GM18519 (cell line): Measurements from ENCODE around the gene GZMM.

Experiments
- ATAC-seq: cut with Tn5 transposase; IDR thresholded peaks from one replicate; pipeline ENCODE4 v1.9.1; 2021; ENCODE audit warnings: mild to moderate bottlenecking, moderate library complexity; ENCODE audit not compliant: unreplicated experiment, low FRiP score

The GZMM gene

DNA sequence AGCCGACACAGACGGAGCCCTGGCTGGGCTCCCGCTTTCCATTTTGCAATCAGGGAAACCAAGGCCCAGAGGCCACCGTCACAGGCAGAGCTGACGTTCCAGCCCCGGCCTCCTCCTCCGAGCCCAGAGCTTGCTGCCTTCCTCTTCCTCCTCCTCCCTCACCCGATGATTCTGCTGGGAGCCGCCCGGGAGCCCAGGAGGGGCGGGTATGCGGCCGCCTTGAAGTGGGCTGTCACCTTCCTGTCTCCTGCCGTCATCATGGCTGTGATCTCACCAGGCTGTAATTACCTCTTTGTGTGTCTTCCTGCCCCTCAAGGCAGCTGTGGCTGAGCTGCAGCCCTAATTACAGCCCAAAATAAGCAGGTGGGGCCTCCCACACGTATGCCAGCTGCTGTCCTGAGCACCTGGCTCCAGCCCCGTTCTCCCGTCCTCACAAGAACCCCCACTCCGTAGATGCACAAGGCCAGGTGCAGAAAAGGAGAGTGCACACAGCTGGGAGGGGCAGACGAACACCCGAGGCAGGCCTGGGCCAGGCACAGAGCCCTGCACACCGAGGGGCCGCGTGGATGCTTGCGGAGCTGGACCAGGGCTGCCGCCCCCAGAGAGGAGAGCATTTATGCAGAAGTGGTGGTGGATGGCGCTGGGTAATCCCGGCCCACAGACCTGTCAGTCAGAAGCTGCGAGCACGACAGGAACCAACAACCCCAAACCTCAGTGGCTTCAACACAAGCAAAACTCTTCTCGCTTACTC, 32.6 kb upstream of the GZMM start:
- ATAC-seq, result no peak

DNA sequence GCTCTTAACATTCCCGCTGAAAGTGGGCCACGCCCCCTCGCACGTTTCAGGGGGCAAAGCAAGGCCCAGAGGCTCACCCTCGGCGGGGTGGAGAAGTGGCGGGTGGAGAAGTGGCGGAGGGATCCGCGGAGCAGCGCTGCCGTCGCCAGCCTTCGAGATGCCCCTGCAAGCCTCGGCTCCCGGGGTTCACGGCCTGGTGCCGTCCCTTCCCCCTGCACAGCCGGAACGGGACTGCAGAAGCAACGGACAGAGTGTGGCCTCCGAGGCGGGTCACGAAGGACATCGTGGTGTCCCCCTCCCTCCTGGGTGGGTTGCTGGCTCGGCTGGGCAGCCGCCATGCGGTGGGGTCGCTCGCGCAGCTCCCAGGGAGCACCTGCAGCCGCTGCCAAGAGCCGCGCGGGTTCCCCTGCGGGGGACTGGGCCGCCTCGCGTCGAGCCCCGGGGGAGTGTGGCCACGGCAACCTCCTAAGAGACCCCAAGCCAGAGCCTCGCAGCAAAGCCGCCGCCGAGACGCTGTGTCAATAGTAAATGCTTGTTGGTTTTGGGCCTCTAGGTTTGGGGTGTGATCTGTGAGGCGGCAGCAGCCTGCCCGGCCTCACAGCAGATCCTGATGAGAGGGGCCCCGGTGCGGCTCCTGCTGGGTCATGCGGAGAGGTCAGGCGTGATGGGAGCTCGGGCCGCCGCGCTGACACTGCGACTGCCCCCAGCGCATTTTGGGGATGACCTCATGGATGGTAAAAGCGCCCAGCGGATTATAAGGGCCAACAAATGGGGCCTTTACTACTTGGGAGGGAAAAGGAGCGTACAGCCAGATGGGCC, 31.1 kb upstream of the GZMM start:
- no peak for ATAC-seq

DNA sequence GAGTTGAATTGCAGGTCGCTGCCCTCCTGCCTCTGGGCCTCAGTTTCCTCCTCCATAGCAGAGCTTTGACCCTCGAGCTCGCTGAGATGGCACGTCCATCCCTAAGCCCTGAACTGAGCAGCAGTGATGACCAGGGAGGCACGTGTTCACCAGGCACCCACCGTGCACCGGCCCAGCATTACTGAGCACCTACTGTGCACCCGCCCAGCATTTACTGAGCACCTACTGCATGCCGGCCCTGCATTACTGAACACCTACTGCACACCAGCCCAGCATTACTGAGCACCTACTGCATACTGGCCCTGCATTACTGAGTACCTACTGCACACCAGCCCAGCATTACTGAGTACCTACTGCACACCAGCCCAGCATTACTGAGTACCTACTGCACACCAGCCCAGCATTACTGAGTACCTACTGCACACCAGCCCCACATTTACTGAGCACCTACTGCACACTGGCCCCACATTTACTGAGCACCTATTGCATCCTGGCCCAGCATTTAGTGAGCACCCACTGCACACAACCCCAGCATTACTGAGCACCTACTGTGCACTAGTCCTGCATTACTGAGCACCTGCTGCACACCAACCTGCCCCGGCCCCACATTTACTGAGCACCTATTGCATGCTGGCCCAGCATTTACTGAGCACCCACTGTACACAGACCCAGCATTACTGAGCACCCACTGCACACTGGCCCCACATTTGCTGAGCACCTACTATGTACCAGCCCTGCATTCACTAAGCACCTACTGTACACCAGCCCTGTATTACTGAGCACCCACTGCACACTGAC, 30.3 kb upstream of the GZMM start:
- no peak for ATAC-seq

GRCh38 chr19:514166-514663, 29.6 kb upstream of the GZMM start:
- ATAC-seq, result no peak

DNA sequence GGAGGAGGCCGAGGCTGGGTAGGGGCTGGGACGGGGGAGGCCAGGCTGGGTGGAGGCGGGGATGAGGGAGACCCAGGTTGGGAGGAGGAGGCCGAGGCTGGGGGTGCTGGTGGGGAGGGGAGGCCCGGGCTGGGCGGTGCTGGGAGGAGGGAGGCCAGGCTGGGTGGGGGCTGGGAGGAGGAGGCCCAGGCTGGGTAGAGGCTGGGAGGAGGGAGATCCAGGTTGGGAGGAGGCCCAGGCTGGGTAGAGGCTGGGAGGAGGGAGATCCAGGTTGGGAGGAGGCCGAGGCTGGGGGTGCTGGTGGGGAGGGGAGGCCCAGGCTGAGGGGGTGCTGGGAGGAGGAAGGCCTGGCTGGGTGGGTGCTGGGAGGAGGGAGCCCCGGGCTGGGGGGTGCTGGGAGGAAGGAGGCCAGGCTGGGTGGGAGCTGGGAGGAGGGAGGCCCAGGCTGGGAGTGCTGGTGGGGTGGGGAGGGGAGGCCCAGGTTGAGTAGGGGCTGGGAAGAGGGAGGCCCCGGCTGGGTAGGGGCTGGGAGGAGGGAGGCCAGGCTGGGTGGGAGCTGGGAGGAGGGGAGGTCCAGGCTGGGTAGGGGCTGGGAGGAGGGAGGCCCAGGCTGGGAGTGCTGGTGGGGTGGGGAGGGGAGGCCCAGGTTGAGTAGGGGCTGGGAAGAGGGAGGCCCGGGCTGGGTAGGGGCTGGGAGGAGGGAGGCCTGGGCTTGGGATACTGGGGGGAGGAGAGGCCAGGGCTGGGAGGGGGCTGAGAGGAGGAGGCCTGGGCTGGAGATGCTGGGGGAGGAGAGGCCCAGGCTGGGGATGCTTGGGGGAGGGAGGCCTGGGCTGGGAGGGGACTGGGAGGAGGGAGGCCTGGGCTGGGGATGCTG, 25.9 kb upstream of the GZMM start:
- no peak for ATAC-seq

- ATAC-seq, result no peak
Observed at GRCh38 chr19:518598-519231, 25.1 kb upstream of the GZMM start.

DNA sequence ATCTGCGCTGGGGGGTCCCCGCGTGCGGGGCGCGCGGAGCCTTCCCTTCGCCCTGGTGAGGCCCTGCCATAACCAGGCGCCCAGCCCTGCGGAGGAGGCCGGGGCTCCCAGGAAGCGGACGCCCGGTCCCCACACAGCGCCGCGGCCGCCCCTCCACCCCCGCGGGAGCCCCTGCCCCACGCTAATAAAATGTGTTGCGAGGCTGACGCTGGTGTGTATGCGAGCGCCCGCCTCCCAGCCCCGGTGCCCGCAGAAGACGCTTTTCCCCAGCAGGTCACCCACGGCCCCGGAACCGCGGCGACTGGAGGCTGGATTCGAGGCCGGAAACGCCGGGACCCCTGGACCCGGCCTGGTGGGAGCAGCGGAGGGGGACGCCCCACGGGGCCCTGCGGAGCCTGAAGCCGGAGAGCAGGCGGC, 24.4 kb upstream of the GZMM start:
- ATAC-seq, result no peak

DNA sequence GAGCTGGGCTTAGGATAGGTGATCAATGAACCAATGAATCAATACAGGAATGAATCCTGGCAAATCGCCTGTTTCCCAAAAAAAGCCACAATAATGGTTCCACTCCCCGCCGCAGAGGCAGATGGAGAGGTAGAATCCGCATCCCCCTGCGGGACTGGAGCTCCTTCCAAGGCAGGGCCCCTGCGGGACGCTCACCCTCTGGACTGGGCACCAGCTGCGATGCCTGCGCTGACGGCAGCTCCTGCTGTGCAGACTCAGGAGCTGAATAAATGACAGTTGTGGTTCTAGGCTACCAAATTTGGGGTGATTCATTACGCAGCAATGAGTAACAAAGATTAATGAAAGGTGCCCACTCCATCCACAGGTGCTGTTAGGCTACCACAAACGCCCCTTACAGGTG, 21.1 kb upstream of the GZMM start:
- no peak for ATAC-seq

DNA sequence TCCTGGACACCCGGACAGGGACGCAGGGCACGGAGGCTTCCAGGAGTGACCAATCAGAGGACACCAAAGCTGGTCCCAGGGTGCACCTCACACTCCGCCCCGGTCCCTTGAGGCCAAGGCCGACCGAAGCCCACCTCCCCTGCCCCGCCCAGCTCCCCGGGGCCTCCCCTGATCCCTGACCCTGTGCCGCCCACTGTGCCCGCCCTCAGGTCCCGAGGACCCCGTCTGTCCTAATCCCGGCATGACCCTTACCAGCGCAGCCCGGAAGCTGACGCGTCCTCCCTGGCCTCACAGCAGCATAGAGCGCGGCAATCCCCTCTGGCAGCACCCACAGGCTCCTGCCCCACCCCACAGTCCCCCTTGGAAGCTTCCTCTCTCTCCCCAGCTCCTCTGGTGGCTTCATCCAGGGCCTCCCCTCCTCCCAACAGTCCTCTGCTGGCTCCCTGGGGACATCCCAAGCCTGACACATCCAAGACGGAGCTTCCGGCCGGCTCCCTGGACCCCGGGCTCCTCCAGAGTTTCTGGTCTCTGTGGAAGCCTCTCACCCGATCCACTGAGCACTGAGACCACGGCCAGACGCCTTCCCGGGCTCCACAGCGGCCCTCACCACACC, 19.7 kb upstream of the GZMM start:
- ATAC-seq, result no peak

- ATAC-seq, result no peak
Observed at GRCh38 chr19:525029-525428, 18.8 kb upstream of the GZMM start.

- no peak for ATAC-seq
Observed at GRCh38 chr19:525857-526419, 17.9 kb upstream of the GZMM start.

- ATAC-seq, result no peak
Observed at GRCh38 chr19:530134-531008, 13.5 kb upstream of the GZMM start.

GRCh38 chr19:531009-531752, 12.7 kb upstream of the GZMM start:
- ATAC-seq, result peak; percentile 63

- ATAC-seq, result peak; percentile 9
Observed at GRCh38 chr19:531753-532560, 11.9 kb upstream of the GZMM start, which contains the start of gene CDC34. Gene CDC34, plus strand, starts transcription at chr19:531760. Its CDS starts 172 bp downstream, at chr19:531932.

DNA sequence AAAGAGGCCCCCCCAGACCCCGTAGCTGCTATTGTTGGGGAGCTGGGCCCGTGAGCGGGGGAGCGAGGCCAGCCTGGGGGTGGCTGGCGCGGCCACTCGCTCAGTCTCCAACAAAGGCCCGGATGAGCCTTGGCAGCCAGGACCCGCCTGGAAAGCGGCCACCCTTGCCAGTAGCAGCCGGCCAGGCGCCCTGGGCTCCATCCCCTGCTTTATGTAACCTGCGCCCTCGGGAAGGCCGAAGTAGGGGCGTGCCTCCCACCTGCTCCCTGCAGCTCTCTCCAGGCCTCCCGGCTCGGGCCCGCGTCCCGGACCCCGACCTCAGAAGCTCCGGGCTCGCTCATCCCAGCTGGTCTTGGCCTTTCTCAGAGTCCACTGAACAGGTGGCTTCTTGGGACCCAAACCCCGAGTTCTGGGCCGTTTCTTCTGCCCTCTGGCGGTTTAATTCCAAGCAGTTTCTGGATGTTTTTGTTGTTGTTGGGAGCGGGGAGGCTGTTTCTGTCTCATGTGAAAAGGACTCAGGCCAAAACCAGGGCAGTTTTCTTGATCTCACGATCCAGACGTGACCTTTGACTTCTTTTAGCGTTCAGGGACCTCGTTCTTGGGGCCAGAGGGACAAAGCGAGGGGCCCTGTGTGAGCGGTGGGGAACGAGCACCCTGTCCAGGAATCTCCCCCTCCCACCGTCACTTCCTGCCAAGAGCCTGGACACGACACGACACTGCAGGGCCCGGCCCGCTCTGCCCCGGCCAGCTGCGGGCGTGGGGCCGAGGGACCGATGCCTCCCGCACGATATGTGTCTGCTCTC, 11.1 kb upstream of the GZMM start:
- ATAC-seq, result no peak
